Erythroblast (primary cell): ENCODE measurements around the gene TEKT1.
A peak's percentile ranks its signal among the peaks of the same experiment; 100 is the strongest.
"Not testable (repeated sequence)": the region's sequence is repeated elsewhere in the genome, so short reads cannot be mapped to it uniquely, and the experiment has no call there.

Experiments
- DNase-seq, 2 experiments: peaks; one replicate each; lab custom pipeline; 2025; lab: John Stamatoyannopoulos, UW
- GATA1 ChIP-seq: IDR thresholded peaks from 2 replicates; pipeline ENCODE4 v1.6.1; 2011; ENCODE audit warnings: low read depth, mild to moderate bottlenecking, control low read depth, low read length, moderate library complexity
- POLR2A ChIP-seq: IDR thresholded peaks from 2 replicates; pipeline ENCODE4 v1.6.1; 2011; ENCODE audit warnings: mild to moderate bottlenecking, low read length

Gene TEKT1

DNA sequence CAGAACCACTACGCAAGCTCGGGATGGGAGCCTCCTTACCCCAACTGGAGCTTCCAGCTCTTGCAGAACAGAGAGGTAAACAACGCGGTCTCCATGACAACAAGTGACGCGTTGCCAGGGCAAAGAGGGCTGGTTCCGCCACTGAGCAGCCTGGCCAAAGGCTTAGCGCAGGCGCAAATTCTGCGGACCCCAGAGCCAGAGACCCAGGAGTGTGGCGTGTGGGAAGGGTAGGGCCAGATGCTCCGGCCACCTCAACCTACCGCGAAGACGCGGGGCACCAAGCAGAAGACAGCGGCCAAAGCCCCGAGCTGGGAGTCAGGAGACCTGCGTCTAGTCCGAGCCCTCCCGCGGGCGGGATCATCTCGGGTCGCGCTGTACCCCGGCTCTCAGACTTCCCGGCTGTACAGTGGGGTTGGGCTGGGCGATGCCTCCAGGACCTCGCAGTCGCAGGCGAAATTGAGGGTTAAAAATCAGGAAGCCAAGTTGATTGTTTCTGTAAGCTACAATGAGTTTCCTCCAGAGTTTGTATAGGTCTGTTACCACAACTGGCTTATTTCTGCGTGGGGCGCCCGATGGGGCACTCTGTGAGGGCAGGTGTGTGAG is at the start of gene TEKT1:
Gene TEKT1 (minus strand): TSS at position 69 of the 603 bp plus-strand sequence. CDS start 1,353 bp downstream, outside the sequence.
- TF ChIP-seq POLR2A = no peak
- TF ChIP-seq GATA1 = no peak
- DNase-seq = peak; percentile 42 to 46

DNA sequence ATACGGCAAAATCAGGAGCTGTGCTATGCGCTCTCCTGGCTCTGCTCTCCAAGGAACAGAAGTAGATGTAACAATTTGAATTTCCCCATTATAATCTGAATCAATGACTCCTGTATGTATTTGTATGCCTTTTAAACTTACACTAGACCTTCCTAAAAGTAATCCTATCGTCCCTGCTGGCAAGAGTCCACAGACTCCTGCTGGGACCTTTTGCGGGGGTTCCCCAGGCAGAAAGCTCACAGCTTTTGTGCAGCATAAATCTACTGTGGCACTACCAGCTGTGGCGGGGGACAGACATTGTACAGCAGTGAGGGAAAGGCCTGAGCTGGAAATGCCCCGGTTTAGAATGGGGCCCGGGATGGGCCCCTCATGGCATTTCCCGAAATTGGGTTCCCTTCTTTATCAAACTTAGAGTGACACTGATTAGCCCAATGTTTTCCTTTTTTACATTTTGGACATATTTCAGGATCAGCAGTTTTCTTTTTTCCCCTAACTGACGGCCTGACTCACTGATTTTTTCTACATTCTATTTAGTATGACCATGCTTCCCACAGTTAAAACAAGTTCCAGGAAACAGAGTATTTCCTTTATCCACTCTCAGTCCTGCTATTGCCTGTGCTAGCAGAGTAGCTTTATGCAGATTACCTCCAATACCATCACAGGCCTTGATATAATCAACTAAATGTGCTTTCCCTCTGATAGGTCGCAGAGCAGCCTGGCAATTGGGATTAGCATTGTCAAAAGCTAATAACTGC is 47.9 kb upstream of the TEKT1 start:
- DNase-seq = not testable (repeated sequence)

DNA sequence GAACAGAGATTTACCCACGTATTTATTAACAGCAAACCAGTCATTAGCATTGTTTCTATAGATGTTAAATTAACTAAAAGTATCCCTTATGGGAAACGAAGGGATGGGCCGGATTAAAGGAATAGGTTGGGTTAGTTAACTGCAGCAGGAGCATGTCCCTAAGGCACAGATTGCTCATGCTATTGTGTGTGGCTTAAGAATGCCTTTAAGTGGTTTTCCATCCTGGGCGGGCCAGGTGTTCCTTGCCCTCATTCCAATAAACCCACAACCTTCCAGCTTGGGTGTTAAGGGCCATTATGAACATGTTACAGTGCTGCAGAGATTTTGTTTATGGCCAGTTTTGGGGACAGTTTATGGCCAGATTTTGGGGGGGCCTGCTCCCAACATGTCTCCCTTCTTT is 43.7 kb upstream of the TEKT1 start:
- not testable (repeated sequence) for DNase-seq

DNA sequence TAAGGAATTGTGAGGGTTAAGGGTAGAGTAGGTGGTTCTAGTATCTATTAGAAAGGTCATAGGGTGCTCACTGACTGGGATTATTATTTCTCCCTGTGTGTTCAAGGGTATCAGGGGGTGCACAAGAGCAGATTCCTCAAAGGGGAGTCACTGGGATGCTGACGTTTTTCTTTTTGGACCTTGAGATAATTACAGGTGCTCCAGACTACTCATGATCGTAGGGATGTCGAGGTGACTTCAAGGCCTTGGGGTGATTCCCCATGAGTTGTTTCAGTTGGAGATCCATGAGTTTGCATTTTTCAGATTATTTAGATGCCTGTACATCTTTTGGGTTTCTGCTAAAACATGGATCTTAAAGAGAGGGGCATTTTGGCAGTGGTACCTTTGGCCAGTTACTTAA is 41.4 kb upstream of the TEKT1 start:
- DNase-seq = no peak
- no peak for TF ChIP-seq POLR2A
- TF ChIP-seq GATA1 = no peak

DNA sequence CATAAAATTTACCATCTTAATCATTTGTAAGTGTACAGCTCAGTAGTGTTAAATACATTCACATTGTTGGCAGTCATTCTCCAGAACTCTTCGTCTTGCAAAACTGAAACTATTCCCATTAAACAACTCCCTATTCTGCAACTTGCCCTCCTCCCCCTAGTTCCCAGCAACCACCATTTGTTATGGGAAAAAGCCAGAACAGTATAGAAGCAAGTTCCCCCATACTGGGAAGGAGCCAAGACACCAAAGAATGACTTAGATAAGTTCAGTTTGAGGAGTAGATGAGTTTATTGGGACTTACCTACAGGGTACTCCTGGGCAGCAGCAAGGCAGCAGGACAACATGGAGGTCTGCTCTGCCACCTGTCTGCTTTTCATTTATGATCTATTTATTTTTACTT is 39.3 kb upstream of the TEKT1 start:
- no peak for DNase-seq
- TF ChIP-seq GATA1 (no peak), POLR2A (no peak)

DNA sequence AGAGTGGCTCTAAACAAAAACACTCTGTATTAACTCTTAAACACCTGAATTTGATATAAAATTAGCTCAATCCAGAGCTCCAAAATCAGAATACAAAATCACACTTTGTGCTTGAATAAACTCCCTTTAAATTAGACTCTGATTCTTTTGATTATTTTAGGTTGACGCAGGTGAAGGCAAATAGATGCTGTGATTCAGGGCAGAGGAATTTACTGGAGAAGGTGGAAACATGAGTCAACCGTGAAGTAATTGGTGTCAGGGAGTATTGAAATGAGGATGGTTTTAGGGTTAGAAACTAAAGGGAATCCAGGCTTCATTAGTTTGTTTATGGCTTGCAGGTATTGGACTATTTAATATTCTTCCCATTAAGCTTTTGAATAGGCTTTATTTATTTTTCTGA is 37.1 kb upstream of the TEKT1 start:
- no peak for TF ChIP-seq GATA1
- no peak for TF ChIP-seq POLR2A
- DNase-seq = no peak

DNA sequence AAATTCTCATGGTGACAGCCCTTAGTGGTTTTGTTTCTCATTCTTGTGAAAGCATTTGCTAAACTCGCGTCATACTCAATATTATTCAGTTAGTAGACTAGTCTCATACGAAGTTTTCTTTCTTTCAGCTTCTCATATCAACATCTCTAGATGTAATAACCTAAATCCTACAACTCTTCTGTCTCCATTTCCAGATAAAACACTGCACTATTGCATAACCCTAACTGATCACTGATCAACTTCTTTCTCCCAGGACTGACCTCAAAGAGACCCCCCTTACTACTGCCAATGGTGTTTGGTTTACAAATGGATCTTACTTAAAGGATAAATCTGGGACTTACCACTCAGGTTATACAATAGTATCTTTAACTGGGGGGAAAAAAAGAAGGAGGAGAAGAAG is 36.3 kb upstream of the TEKT1 start:
- TF ChIP-seq GATA1 (no peak), POLR2A (no peak)
- no peak for DNase-seq

DNA sequence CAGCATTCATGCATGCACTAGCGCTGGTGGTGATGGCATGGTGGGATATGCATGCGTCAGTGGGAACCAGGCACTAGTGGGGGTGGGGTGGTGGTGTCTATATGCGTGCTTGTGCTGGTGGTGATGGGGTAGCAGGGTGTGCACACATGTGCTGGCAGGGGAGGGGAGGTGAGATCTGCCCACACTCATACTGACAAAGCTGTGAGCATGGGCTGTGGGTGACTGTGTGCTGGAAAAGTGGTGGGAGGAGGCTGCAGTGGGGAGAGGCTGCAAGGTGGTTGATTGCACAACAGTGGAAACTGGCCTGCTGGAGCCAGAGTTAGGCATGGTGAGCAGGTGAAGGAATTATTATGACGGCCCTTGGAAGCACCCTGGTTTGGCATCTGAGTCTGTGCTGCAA is 31.3 kb upstream of the TEKT1 start:
- TF ChIP-seq POLR2A (no peak), GATA1 (no peak)
- no peak for DNase-seq

DNA sequence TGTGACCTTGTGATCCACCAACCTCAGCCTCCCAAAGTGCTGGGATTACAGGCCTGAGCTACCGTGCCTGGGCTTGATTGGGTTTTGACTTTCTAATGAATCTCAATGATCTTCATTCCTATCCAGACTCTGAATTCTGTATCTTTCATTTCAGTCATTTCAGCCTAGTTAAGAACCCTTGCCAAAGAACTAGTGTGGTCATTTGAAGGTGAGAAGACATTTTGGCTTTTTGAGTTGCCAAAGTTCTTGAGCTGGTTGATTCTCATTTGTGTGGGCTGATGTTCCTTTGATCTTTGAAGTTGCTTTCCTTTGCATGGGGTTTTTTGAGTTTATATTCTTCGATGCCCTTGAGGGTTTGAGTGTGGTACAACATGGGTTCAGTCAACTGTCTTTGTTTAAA is 30.6 kb upstream of the TEKT1 start:
- no peak for DNase-seq
- TF ChIP-seq POLR2A (no peak), GATA1 (no peak)

DNA sequence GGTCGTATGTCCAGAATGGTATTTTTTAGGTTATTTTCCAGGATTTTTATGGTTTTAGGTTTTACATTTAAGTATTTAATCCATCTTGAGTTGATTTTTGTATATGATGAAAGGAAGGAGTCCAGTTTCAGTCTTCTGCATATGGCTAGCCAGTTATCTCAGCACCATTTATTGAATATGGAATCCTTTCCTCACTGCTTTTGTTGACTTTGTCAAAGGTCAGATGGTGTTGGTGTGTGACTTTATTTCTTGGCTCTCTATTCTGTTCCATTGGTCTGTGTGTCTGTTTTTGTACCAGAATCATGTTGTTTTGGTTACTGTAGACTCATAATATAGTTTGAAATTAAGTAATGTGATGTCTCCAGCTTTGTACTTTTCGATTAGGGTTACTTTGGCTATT is 26.4 kb upstream of the TEKT1 start:
- no peak for DNase-seq
- TF ChIP-seq POLR2A = no peak
- TF ChIP-seq GATA1 = no peak

DNA sequence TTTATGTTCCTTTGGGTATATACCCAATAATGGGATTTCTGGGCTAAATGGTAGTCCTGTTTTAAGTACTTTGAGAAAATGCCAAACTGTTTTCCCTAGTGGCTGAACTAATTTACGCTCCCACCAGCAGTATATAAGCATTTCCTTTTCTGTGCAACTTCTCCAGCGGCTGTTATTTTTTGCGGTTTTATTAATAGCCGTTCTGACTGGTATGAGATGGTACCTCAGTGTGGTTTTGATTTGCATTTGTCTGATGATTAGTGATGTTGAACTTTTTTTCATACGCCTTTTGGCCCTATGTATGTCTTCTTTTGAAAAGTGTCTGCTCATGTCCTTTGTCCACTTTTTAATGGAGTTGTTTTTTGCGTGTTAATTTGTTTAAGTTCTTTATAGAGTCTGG is 25.8 kb upstream of the TEKT1 start:
- TF ChIP-seq POLR2A (no peak), GATA1 (no peak)
- no peak for DNase-seq

DNA sequence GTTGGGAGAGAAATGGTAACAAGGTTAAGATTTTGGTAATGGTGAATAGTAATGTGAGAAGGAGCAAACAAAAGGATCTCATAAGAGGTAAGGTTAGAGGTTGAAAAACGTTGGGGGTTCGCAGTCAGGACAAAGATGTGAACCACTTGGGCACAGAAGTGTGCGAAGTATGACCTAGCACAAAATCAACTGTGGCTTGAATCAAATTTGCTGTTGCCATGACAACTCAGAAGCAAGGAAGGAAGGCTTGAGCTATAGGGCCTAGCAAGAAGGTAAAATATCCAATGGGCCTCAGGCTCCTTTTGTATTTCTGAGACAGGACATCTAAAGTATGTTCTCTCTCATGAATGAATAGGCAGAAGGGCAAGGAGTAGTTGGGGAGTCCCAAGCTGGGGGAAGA is 24.5 kb upstream of the TEKT1 start:
- no peak for DNase-seq

DNA sequence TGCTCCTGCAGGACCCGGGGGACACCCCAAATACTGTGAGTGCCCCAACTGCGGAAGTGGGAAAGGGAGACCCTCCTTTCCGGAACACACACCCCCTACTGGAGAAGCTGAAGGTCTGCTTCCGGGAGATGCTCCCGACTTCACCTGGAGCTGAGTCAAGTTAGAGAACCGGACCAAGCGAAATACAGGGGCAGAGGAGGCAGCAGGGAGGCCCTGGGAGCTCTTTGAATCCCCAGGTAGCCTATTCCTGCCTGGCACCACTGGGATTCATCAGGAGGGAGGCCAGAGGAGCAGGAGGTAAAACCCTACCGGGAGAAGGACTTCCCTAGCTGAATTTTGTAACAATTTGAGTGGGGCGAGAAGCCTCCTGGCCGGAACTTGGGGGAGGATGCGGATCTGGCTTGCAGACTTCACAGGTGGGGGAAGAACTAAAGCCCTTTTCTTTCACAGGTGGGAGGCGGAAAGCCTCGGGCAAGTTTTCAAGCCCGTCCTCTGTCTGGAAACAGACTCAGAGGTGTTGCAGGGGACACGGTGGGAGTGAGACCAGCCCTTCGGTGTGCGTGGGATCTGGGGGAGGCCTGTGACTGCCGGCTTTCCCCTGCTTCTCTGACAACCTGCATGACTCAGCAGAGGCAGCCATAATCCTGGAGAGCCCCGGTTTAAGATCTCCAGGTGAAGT is 22.4 kb upstream of the TEKT1 start:
- TF ChIP-seq POLR2A (no peak), GATA1 (no peak)
- no peak for DNase-seq

More for the DNA sequence above, 24.5 kb upstream of the TEKT1 start:
- TF ChIP-seq POLR2A (no peak), GATA1 (no peak)

DNA sequence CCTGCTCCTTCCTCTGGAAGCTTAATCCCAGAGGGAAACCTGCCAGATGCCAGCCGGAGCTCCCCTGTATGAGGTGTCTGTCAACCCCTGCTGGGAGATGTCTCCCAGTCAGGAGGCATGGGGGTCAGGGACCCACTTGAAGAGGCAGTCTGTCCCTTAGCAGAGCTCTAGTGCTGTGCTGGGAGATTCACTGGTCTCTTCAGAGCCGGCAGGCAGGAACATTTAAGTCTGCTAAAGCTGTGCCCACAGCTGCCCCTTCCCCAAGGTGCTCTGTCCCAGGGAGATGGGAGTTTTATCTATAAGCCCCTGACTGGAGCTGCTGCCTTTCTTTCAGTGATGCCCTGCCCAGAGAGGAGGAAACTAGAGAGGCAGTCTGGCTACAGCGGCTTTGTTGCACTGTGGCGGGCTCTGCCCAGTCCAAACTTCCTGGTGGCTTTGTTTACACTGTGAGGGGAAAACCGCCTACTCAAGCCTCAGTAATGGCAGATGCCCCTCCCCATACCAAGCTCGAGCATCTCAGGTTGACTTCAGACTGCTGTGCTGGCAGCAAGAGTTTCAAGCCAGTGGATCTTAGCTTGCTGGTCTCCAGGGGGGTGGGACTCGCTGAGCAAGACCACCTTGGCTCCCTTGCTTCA is 17.1 kb upstream of the TEKT1 start:
- DNase-seq = not testable (repeated sequence)

DNA sequence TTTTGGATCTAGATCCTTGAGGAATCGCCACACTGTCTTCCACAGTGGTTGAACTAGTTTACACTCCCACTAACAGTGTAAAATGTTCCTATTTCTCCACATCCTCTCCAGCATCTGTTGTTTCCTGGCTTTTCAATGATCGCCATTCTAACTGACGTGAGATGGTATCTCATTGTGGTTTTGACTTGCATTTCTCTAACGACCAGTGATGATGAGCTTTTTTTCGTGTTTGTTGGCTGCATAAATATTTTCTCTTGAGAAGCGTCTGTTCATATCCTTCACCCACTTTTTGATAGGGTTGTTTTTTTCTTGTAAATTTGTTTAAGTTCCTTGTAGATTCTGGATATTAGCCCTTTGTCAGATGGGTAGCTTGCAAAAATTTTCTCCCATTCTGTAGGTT is 14.6 kb upstream of the TEKT1 start:
- not testable (repeated sequence) for DNase-seq

DNA sequence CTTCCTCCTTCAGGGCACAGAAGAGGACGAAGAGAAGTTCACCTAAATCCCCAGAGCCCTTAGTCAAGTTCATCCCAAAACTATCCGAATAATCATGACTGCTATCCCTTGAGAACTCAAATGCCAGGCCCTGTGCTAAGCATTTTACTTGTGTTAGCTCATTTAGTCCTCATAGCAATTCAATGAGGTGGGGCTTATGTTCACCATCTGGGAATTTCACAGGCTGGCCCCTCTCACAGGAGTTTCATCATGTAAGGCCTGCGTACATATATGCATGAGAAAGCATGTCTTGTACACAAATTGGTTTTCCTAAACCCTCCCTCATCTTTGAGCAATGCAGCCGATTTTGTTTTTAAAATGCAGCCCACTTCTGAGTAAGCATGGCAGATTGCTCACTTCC is 12.9 kb upstream of the TEKT1 start:
- not testable (repeated sequence) for DNase-seq
